CD14-positive monocyte (primary cell): ENCODE measurements around the gene SLC25A1. TPM values are rescaled to one million over a fixed set of nuclear protein-coding genes. Genes with fewer than 3 reads are reported as not detected.
A peak's percentile ranks its signal among the peaks of the same experiment; 100 is the strongest.

Experiments
- DNase-seq, 3 donors: peaks; one replicate each; pipeline ENCODE4 v3.0.0-alpha.2; 2011 to 2022
- H2AFZ ChIP-seq: 2 replicates; pipeline ENCODE4 v1.6.0; 2012; ENCODE audit warnings: mild to moderate bottlenecking, low read depth, low read length, inconsistent platforms; ENCODE audit not compliant: insufficient read depth, poor library complexity, severe bottlenecking
- H3K27ac ChIP-seq, 2 donors: 1 replicate in 1 of 2; 2 replicates in 1 of 2; pipeline ENCODE4 v1.5.1; 2012 to 2013; ENCODE audit warnings: low read length in 2 of 2, control low read depth in 1 of 2, inconsistent platforms in 1 of 2, low read depth in 1 of 2, mild to moderate bottlenecking in 1 of 2
- H3K27me3 ChIP-seq, 2 donors: one replicate each; pipeline versions ENCODE4 v1.6.0 to v1.6.1; 2011 to 2013; ENCODE audit warnings: low read length in 2 of 2; ENCODE audit not compliant: control insufficient read depth in 2 of 2, insufficient read depth in 2 of 2
- H3K36me3 ChIP-seq, 2 donors: replicated peaks in 1 of 2; 1 replicate in 1 of 2; 2 replicates in 1 of 2; pipeline versions ENCODE4 v1.5.1 to v1.6.1; 2012 to 2013; ENCODE audit warnings: low read length in 2 of 2, control low read depth in 1 of 2, inconsistent platforms in 1 of 2, mild to moderate bottlenecking in 1 of 2; ENCODE audit not compliant: insufficient read depth in 2 of 2, control insufficient read depth in 1 of 2
- H3K4me1 ChIP-seq, 2 donors: 1 replicate in 1 of 2; 2 replicates in 1 of 2; pipeline versions ENCODE4 v1.5.1 to v1.6.1; 2012 to 2013; ENCODE audit warnings: low read length in 2 of 2, control low read depth in 1 of 2, inconsistent platforms in 1 of 2, mild to moderate bottlenecking in 1 of 2, moderate library complexity in 1 of 2; ENCODE audit not compliant: insufficient read depth in 2 of 2, control insufficient read depth in 1 of 2
- H3K4me2 ChIP-seq: replicated peaks from 2 replicates; pipeline ENCODE3; 2012; ENCODE audit warnings: low read length, moderate library complexity, mild to moderate bottlenecking; ENCODE audit not compliant: poor library complexity, severe bottlenecking; ENCODE audit errors: extremely low read depth
- H3K4me3 ChIP-seq, 3 experiments: fragments of 200-600 bp in 1 of 3; sonication (generic) in 1 of 3; replicated peaks in 1 of 3; 1 replicate in 2 of 3; 2 replicates in 1 of 3; pipeline ENCODE4 v1.5.1; 2011 to 2013; ENCODE audit warnings: low read length in 3 of 3, mild to moderate bottlenecking in 3 of 3, control low read depth in 2 of 3, low read depth in 2 of 3, inconsistent platforms in 1 of 3, moderate library complexity in 1 of 3
- H3K79me2 ChIP-seq: 2 replicates; pipeline ENCODE4 v1.6.0; 2012; ENCODE audit warnings: mild to moderate bottlenecking, control low read depth, inconsistent platforms, low read length, moderate library complexity; ENCODE audit not compliant: insufficient read depth
- H3K9ac ChIP-seq: 2 replicates; pipeline ENCODE4 v1.6.0; 2017; ENCODE audit warnings: low read length, mild to moderate bottlenecking; ENCODE audit not compliant: insufficient read depth, poor library complexity, severe bottlenecking
- H3K9me3 ChIP-seq, 2 donors: replicated peaks in 1 of 2; 1 replicate in 1 of 2; 2 replicates in 1 of 2; pipeline versions ENCODE4 v1.5.1 to v1.6.1; 2012 to 2013; ENCODE audit warnings: low read length in 2 of 2, control low read depth in 1 of 2; ENCODE audit not compliant: control insufficient read depth in 1 of 2, insufficient read depth in 1 of 2
- H4K20me1 ChIP-seq: 2 replicates; pipeline ENCODE4 v1.6.0; 2012; ENCODE audit warnings: mild to moderate bottlenecking, low read length, control low read depth, moderate library complexity; ENCODE audit not compliant: insufficient read depth
- H3K27ac Mint-ChIP-seq, 7 donors: one replicate each; pipeline ENCODE4 v1.8.0; 2020; ENCODE audit warnings: mild to moderate bottlenecking in 7 of 7, mixed read lengths in 7 of 7, moderate library complexity in 6 of 7, inconsistent platforms in 2 of 7
- H3K27me3 Mint-ChIP-seq, 3 donors: one replicate each; pipeline ENCODE4 v1.8.0; 2021 to 2022; ENCODE audit warnings: low read depth in 3 of 3, mild to moderate bottlenecking in 3 of 3, mixed read lengths in 3 of 3, moderate library complexity in 3 of 3, inconsistent platforms in 1 of 3
- H3K36me3 Mint-ChIP-seq, 2 donors: one replicate each; pipeline ENCODE4 v1.8.0; 2020; ENCODE audit warnings: mixed read lengths in 2 of 2, inconsistent platforms in 1 of 2, mild to moderate bottlenecking in 1 of 2
- H3K4me1 Mint-ChIP-seq: one replicate; pipeline ENCODE4 v1.8.0; 2020; ENCODE audit warnings: mild to moderate bottlenecking, mixed read lengths
- H3K4me3 Mint-ChIP-seq, 2 donors: one replicate each; pipeline ENCODE4 v1.8.0; 2020; ENCODE audit warnings: mild to moderate bottlenecking in 2 of 2, mixed read lengths in 2 of 2, moderate library complexity in 1 of 2
- H3K9me3 Mint-ChIP-seq, 7 donors: one replicate each; pipeline ENCODE4 v1.8.0; 2020 to 2022; ENCODE audit warnings: mixed read lengths in 7 of 7, mild to moderate bottlenecking in 6 of 7, moderate library complexity in 6 of 7, inconsistent platforms in 2 of 7
- CTCF ChIP-seq: fragments of 200-600 bp; IDR thresholded peaks from one replicate; pipeline ENCODE4 v1.8.0; 2022; ENCODE audit warnings: antibody characterized with exemption, mild to moderate bottlenecking
- WGBS: methylation state at CpG from one replicate; pipeline ENCODE4 v1.1.5; 2013; ENCODE audit warnings: missing lambda C conversion rate; ENCODE audit not compliant: insufficient coverage; 5-methylcytosine and 5-hydroxymethylcytosine counted together
- intact Hi-C, 2 donors: fragments of 100-400 bp; cut with micrococcal nuclease; formaldehyde crosslinking; loops; one replicate each; pipeline versions ENCODE4 v1.15.0 to v1.15.1; 2023
- polyA plus RNA-seq, 3 donors: library from polyadenylated mRNA; depleted of rRNA in 1 of 3; unstranded in 2 of 3; stranded (reverse) in 1 of 3; fragments of 300-500 nt in 2 of 3; fragments of >200 nt in 1 of 3; fragmentation: Illumina TruSeq in 2 of 3; gene quantifications; 1 replicate in 2 of 3; 2 replicates in 1 of 3; pipeline ENCODE4 v1.2.3, GENCODE V29; 2012 to 2021

Gene SLC25A1
- polyA plus RNA-seq, 3 donors, result 15.2 to 37.4 (median 35.1) TPM

- Histone ChIP-seq H3K27ac (no peak overlapping the region), H3K9me3 (no peaks in the 10 kb centered on the region), H4K20me1 (no peaks in the 10 kb centered on the region), H3K4me1 (no peaks in the 10 kb centered on the region), H3K36me3 (peaks cover 82 to 96% of the 10 kb centered on the region in 2 donors), H3K9ac (no peak overlapping the region), H3K27me3 (no peaks in the 10 kb centered on the region), H3K4me3 (no peak overlapping the region), H3K79me2 (no peaks in the 10 kb centered on the region), H2AFZ (no peak overlapping the region), H3K4me2 (no peak overlapping the region)
- WGBS, result 100% methylated on average over 10 of the region's 11 CpGs
- DNase-seq, result no peak
- intact Hi-C loops, result no loop called here
- Mint-ChIP-seq H3K4me3 (no peak overlapping the region), H3K27me3 (peaks cover 0 to 1% (median 0%) of the 10 kb centered on the region in 3 donors), H3K4me1 (no peaks in the 10 kb centered on the region), H3K9me3 (no peaks in the 10 kb centered on the region), H3K27ac (peak overlapping the region in 2 of 7 donors; percentile 8 to 30), H3K36me3 (peaks cover 78 to 93% of the 10 kb centered on the region in 2 donors)
- TF ChIP-seq CTCF, result no peak
These were observed 43.9 kb upstream of the SLC25A1 start for GRCh38 chr22:19222242-19223005.

- H4K20me1 ChIP-seq, result no peaks in the 10 kb centered on the region
- Mint-ChIP-seq H3K27ac (peak overlapping the region in 2 of 7 donors; percentile 41 to 53), H3K36me3 (peaks cover 79 to 91% of the 10 kb centered on the region in 2 donors), H3K4me1 (no peaks in the 10 kb centered on the region), H3K9me3 (no peaks in the 10 kb centered on the region), H3K27me3 (peaks cover 0 to 1% (median 0%) of the 10 kb centered on the region in 3 donors), H3K4me3 (no peak overlapping the region)
- H3K4me3 ChIP-seq, result no peak overlapping the region
- no peaks in the 10 kb centered on the region for H3K79me2 ChIP-seq
- peaks cover 81 to 94% of the 10 kb centered on the region in 2 donors for H3K36me3 ChIP-seq
- H3K27ac ChIP-seq, result peak overlapping the region in 1 of 2 donors; percentile 26
- 100% methylated on average over 3 of the region's 3 CpGs for WGBS
- no peak overlapping the region for H2AFZ ChIP-seq
- H3K4me2 ChIP-seq, result no peak overlapping the region
- H3K9ac ChIP-seq, result no peak overlapping the region
- H3K9me3 ChIP-seq, result no peaks in the 10 kb centered on the region
- H3K27me3 ChIP-seq, result no peaks in the 10 kb centered on the region
- no peak for TF ChIP-seq CTCF
- DNase-seq, result no peak
- intact Hi-C loops, result no loop called here
- no peaks in the 10 kb centered on the region for H3K4me1 ChIP-seq
These were observed 42.3 kb upstream of the SLC25A1 start for GRCh38 chr22:19220867-19221266.
